IPS-18c (cell line): Measurements from ENCODE around the gene MRC2.

ENCODE experiments used
- H3K4me3 ChIP-seq: 2 replicates; pipeline ENCODE4 v1.7.0; 2013; ENCODE audit warnings: low read depth, mild to moderate bottlenecking, low read length, moderate library complexity; ENCODE audit not compliant: insufficient read depth
- H3K9me3 ChIP-seq: one replicate; pipeline ENCODE4 v1.6.1; 2013; ENCODE audit warnings: mild to moderate bottlenecking, low read length, moderate library complexity; ENCODE audit not compliant: control insufficient read depth, insufficient read depth

MRC2 gene

GRCh38 chr17:62716834-62717588 is 89.5 kb downstream of the MRC2 start:
- Histone ChIP-seq H3K4me3 (no peak overlapping the region), H3K9me3 (no peaks in the 10 kb centered on the region)

- Histone ChIP-seq H3K4me3 (no peak overlapping the region), H3K9me3 (no peaks in the 10 kb centered on the region)
Measured at GRCh38 chr17:62717589-62717855, 90.1 kb downstream of the MRC2 start.

- Histone ChIP-seq H3K4me3 (no peak overlapping the region), H3K9me3 (no peaks in the 10 kb centered on the region)
Measured at GRCh38 chr17:62717889-62718288, 90.4 kb downstream of the MRC2 start.

GRCh38 chr17:62718429-62718828 is 91.0 kb downstream of the MRC2 start:
- Histone ChIP-seq H3K9me3 (no peaks in the 10 kb centered on the region), H3K4me3 (no peak overlapping the region)

- Histone ChIP-seq H3K4me3 (no peak overlapping the region), H3K9me3 (no peaks in the 10 kb centered on the region)
Measured at GRCh38 chr17:62719586-62719985, 92.1 kb downstream of the MRC2 start.

GRCh38 chr17:62720126-62720850 is 92.8 kb downstream of the MRC2 start:
- Histone ChIP-seq H3K4me3 (no peak overlapping the region), H3K9me3 (no peaks in the 10 kb centered on the region)

GRCh38 chr17:62722625-62723024 is 95.2 kb downstream of the MRC2 start:
- H3K9me3 ChIP-seq = no peaks in the 10 kb centered on the region
- H3K4me3 ChIP-seq = no peak overlapping the region

- no peak overlapping the region for H3K4me3 ChIP-seq
- H3K9me3 ChIP-seq = no peaks in the 10 kb centered on the region
Measured at GRCh38 chr17:62723842-62724241, 96.4 kb downstream of the MRC2 start.

GRCh38 chr17:62724398-62725146 is 97.1 kb downstream of the MRC2 start:
- H3K4me3 ChIP-seq = no peak overlapping the region
- H3K9me3 ChIP-seq = no peaks in the 10 kb centered on the region

- no peaks in the 10 kb centered on the region for H3K9me3 ChIP-seq
- H3K4me3 ChIP-seq = no peak overlapping the region
Measured at GRCh38 chr17:62725791-62726249, 98.3 kb downstream of the MRC2 start.

GRCh38 chr17:62727916-62728672 is 100.6 kb downstream of the MRC2 start:
- no peak overlapping the region for H3K4me3 ChIP-seq
- no peaks in the 10 kb centered on the region for H3K9me3 ChIP-seq

GRCh38 chr17:62732125-62732524 is 104.7 kb downstream of the MRC2 start:
- Histone ChIP-seq H3K9me3 (no peaks in the 10 kb centered on the region), H3K4me3 (no peak overlapping the region)

- H3K4me3 ChIP-seq = no peak overlapping the region
Measured at GRCh38 chr17:62735044-62735651, 107.7 kb downstream of the MRC2 start.

GRCh38 chr17:62737513-62737912 is 110.0 kb downstream of the MRC2 start:
- no peak overlapping the region for H3K4me3 ChIP-seq
- H3K9me3 ChIP-seq = peaks cover 2% of the 10 kb centered on the region

More at GRCh38 chr17:62735044-62735651, 107.7 kb downstream of the MRC2 start:
- no peaks in the 10 kb centered on the region for H3K9me3 ChIP-seq

GRCh38 chr17:62738281-62738680 is 110.8 kb downstream of the MRC2 start:
- no peak overlapping the region for H3K4me3 ChIP-seq

GRCh38 chr17:62739645-62740388 is 112.3 kb downstream of the MRC2 start:
- no peak overlapping the region for H3K4me3 ChIP-seq

More at GRCh38 chr17:62738281-62738680, 110.8 kb downstream of the MRC2 start:
- peaks cover 2% of the 10 kb centered on the region for H3K9me3 ChIP-seq

More at GRCh38 chr17:62739645-62740388, 112.3 kb downstream of the MRC2 start:
- peaks cover 2% of the 10 kb centered on the region for H3K9me3 ChIP-seq
